GM19351 (cell line): Measurements from ENCODE around the gene LYPD6B.
"Not testable (repeated sequence)": the region's sequence is repeated elsewhere in the genome, so short reads cannot be mapped to it uniquely, and the experiment has no call there.

Experiments
- ATAC-seq: cut with Tn5 transposase; IDR thresholded peaks from one replicate; pipeline ENCODE4 v1.9.1; 2021; ENCODE audit warnings: mild to moderate bottlenecking, moderate library complexity; ENCODE audit not compliant: unreplicated experiment

LYPD6B gene

DNA sequence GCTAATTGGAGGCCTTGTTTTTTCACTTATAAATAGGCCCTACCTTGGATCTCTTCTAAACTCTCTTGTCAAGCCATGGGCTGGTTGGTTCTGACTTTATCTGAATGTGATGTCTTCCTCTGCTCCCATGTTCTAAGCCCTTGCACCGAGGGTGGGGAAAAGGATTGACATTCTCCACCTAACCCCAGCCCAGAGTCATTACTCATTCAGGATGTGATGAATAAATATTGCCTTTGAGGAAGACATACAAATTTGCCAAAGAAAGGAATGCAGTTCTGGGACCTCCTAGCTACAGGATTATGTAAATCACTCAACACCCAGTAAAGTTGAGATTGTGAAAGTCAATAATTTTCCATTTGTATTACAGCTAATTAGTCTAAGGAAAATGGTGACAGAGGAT is 149.8 kb downstream of the LYPD6B start:
- ATAC-seq, result no peak

DNA sequence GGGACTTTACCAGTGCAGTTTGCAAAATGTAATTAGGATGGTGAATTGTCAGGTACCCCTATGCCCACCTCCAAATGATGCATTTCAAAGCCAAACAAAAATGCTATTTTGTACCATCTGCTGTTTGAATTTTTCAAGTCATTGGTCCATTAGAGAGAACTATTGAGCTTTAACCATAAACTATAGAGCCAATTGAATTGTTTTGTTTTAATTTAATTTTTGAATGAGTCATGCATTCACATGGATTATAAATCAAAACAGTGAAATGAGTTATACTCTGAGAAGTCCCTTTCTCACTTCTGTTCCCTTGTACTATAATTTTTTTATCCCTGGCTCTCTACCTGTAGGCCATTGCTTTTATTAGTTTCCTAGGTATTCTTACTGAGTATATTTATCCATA is 151.3 kb downstream of the LYPD6B start:
- ATAC-seq, result no peak

DNA sequence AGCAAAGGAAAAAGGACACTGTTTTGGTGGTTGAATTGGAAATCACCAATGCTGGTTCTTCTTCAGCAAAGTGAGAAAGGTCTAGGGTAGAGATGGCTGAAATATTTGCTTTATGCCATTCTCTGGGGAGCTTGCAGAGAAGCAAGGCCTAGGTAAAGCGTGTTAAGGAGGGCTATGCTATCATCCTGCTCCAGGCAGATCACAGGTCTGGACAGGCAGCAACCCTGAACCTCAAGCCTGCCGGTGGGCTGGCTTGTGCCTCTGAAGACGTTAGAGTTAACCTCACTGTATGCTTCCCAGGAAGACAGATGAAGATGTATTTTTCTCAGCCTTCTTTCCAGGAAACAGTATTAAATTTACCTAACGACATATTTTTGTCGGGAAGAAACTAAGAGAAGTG is 153.4 kb downstream of the LYPD6B start:
- no peak for ATAC-seq

GRCh38 chr2:149192427-149192826 is 153.9 kb downstream of the LYPD6B start:
- no peak for ATAC-seq

- ATAC-seq, result no peak
Observed at GRCh38 chr2:149200109-149200520, 161.6 kb downstream of the LYPD6B start.

- ATAC-seq, result no peak
Observed at GRCh38 chr2:149204686-149205085, 166.2 kb downstream of the LYPD6B start.

DNA sequence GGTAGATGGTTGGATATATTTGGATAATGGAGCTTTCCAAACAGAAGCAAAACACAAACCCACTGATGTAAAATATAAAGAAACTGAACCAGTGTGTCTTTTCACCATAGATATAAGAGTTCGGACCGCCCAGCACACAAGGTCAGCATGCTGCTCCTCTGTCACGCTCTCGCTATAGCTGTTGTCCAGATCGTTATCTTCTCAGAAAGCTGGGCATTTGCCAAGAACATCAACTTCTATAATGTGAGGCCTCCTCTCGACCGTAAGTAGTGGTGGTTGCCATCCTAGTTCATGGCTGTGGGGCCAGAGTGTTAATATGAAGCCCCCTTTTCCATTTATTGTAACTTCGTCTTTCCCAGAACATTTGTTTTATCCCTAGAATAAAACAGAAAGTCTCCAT is 166.6 kb downstream of the LYPD6B start:
- ATAC-seq, result no peak

DNA sequence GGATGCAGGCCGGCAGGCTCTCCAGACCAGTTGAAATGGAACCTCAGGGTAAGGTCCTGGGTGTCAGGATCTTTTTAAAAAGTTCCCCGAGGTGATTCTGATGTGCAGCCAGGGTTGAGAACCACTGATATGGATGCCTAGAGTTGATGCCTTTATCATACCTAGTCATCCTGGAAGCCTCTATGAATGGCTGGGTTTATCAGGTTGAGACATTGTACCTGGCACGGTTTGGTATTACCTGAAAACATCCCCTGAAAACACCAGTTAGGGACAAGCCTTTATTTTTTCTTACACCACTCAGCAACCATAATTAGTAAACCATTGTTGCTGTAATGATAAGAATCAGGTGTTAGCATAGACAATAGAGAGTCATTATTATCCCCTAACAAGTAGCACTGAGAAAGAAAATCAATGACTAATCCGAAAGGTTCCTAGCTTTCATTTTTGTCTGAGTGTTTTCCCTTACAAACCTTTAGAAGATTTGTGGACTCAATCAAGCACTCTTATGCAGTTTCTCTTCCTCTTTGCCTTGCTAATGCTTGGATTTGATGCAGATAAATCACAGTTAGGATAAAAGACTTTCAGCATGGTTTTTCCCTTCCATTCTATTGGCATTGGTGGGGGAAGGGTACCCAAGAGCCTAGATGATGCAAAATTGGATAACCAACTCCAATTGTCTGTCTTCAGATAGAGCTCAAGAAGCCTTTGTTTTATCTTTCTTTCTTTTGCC is 175.4 kb downstream of the LYPD6B start:
- ATAC-seq, result no peak

DNA sequence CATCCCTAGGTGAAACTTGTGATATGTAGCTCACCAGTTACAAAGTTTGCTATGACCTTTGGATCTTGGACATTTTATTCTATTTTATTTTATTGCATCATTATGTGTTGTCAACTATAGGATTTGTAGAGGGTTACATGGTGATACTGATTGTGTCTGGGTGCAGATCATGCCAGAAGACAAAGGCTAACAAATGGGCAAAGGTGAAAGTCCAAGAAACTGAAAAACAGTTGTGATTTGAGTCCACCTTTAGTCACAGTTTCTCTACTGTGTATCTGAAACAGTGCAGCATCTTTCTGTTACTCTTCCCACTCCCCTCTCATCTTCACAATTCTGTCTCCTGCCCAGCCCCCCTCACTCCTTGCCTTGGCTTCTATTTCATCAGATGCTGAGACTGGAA is 180.0 kb downstream of the LYPD6B start:
- no peak for ATAC-seq

DNA sequence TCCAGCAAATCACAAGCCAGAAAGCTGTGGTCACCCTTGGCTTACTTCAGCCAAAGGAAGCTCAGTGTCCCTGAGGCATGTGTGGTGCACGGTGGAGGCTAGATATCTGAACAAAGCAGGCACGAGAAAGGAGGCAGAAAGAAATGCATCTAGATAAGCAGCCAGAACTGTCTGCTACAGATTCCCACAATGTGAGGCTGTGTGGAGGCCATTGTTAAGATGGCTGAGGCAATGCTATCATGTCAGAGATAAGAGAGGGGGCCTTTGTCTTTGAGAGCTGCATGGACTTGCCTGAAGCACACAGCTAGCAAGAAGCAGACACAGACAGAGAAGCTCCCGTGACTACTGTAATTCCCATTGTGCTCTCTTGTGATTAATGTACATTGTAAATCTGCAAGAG is 181.4 kb downstream of the LYPD6B start:
- no peak for ATAC-seq

GRCh38 chr2:149221002-149221401 is 182.5 kb downstream of the LYPD6B start:
- ATAC-seq, result no peak

DNA sequence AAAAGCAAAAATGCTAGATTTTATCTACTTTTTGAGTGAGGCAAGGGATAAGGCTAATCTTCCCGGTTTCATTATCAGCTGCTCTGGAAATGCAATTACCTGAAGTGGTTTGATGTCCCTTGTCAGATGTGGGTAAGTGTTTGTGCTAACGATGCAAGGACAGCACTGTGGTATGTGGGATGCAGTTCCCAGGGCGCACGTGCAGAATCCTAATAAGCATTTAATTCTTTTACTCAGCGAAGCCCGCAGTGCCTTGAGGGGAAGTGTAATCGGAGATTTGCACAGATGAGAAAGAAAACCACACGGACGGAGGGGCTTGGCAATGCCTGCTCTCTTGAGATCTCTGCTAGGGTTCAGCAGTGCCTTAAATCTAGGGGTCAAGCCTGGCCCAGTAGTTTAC is 183.4 kb downstream of the LYPD6B start:
- ATAC-seq, result no peak

- no peak for ATAC-seq
Observed at GRCh38 chr2:149223472-149224095, 185.1 kb downstream of the LYPD6B start.

- no peak for ATAC-seq
Observed at GRCh38 chr2:149224543-149224942, 186.0 kb downstream of the LYPD6B start.

GRCh38 chr2:149225446-149225845 is 186.9 kb downstream of the LYPD6B start:
- no peak for ATAC-seq

GRCh38 chr2:149226790-149227189 is 188.3 kb downstream of the LYPD6B start:
- no peak for ATAC-seq

- ATAC-seq, result no peak
Observed at GRCh38 chr2:149235816-149236375, 197.4 kb downstream of the LYPD6B start.

GRCh38 chr2:149236410-149236809 is 197.9 kb downstream of the LYPD6B start:
- ATAC-seq, result no peak

- no peak for ATAC-seq
Observed at GRCh38 chr2:149246186-149246585, 207.7 kb downstream of the LYPD6B start.

DNA sequence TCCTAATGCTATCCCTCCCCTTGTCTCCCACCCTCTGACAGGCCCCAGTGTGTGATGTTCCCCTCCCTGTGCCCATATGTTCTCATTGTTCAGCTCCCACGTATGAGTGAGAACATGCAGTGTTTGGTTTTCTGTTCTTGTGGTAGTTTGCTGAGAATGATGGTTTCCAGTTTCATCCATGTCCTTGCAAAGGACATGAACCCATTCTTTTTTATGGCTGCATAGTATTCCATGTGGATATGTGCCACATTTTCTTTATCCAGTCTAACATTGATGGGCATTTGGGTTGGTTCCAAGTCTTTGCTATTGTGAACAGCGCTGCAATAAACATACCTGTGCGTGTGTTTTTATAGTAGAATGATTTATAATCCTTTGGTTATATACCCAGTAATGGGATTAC is 212.9 kb downstream of the LYPD6B start:
- not testable (repeated sequence) for ATAC-seq

- not testable (repeated sequence) for ATAC-seq
Observed at GRCh38 chr2:149256877-149257276, 218.4 kb downstream of the LYPD6B start.

GRCh38 chr2:149258531-149258930 is 220.0 kb downstream of the LYPD6B start:
- no peak for ATAC-seq
